GM11168 (cell line): ENCODE measurements around the gene FXYD6.
"Not testable (repeated sequence)": the region's sequence is repeated elsewhere in the genome, so short reads cannot be mapped to it uniquely, and the experiment has no call there.

Experiments
- in situ Hi-C: fragments of 300-500 bp; cut with MboI; formaldehyde crosslinking; loops from one replicate; pipeline ENCODE4 v1.12.0; 2022; ENCODE audit warnings: low sequenced_read_pairs; ENCODE audit not compliant: unreplicated experiment

The FXYD6 gene

DNA sequence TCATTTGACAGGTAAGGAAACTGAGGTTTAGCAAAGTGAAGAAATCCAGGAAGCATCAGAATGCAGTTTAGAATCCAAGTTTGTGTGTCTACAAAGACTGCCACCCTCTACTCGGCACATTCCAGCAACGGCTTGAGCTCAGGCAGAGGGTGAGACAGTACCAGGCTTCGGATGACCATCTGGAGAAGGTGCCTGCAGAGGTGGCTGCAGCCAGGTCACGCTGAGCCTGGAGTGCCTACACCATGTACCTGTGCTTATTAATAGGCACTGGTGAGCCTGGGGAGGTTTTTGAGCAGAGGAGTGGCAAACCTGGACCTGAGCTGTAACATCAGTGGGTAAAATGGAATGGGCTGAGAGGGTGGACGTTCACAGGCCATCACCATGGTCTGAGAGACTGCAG is 4.7 kb downstream of the FXYD6 start:
- in situ Hi-C loops: no loop called here

DNA sequence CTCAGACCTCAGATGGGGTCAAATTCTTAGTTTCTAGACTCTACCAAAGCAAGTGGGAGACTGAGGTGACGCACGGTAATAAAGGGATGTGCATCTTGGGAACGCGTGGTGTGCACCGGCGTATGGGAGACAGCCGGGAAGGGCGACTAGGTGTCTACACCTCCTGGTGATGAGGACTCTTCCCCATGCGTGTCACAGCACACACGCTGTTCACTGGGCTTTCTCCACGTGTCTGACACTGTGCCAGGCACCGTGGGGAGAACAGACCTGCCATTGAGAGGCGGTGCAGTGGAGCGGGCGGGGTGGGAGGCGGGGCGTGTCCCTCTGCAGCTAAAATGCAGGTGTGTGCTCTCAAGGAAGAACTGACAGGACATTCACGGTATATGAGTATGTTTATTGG is 5.3 kb downstream of the FXYD6 start:
- in situ Hi-C loops: no loop called here

DNA sequence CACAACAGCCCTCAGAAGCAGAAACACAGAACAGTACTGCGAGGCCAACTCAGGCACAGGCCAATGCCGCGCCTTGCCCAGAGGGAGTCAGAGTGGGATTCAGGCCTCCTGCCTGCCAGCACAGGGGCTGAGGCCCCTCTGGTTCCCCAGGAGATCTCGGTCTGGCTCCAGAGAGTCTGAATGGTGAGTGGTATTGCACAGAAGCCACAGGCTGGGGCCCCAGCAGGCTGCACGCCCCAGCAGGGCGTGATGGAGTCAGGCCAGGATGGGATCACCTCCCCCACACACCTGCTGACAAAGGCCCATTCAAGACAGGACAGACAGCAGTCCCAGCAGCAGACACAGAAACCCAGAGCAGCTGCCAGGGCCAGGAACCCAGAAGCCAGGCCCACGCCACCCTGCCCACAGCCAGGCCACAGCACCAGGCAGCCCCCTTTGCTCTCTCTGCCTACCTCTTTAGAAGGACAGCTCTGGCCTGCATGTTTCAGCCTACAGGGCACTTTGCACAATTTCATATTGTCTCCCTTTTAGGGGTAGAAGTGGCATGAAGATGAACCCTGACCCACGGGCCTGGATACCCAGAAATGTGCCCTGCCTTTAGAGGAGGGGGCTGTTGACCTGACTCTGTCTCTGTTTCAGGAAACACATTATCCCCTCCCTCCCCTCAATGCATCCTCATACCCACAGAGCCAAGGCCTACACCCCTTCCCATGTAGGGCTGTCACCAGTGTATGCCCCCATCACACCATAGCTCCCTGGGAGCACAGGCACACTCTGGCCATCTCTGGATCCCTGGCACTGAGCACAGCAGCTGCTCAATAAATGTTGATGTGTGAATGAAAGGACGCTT is 6.1 kb downstream of the FXYD6 start:
- in situ Hi-C loops: no loop called here

DNA sequence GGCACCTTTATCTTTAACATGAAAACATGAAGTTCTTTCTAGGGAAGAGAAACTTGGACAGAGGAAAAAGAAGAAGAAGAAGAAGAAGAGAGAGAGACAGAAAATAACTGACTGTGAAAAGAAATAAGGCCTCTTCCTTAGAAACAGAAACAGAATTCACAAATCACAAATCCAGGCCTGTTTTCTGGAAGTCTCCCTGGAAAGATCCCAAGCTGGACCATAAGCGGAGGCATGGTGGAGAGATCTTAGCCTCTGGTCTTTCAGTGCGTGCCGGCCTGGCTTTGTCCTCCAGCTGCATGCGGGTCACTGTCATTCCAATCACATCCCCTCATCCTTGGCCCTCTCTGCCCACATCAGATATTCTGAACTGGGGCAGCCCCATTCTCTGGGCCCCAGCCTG is 6.9 kb downstream of the FXYD6 start:
- in situ Hi-C loops: no loop called here

DNA sequence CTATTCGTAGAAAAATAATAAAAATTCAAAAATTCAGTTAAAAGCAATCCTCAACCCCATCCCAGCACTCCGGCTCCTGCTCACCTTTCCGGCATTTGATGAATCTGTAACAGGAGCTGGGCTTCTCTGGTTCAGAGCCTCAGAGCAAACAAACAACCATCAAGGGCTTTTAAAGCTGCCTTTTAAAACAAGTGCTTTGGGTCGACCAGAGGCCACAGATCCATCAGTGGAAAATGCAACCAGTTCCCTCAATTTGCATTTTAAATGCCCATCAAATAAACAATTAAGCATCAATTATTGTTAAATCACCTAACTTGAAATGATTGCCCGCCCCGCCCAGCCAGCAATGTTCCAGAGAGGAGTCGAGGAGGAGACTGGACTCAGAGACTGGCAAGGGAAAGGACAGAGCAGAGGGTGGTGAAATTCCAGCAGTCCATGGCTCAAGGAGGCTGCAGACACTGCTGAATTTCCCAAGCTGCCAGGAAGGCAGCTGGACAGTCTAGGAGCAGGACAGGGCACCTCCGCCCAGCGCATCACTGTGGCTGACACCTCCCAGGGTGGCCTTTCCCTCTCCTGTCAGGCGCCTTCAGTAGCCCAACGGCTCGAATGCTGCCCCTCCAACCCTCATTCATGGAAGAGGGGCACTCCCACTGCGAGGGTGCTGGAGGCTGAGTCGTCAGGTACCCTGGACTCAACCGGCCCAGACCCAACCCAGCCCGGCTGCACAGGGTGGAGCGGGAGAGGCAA is 7.5 kb downstream of the FXYD6 start:
- in situ Hi-C loops: no loop called here

DNA sequence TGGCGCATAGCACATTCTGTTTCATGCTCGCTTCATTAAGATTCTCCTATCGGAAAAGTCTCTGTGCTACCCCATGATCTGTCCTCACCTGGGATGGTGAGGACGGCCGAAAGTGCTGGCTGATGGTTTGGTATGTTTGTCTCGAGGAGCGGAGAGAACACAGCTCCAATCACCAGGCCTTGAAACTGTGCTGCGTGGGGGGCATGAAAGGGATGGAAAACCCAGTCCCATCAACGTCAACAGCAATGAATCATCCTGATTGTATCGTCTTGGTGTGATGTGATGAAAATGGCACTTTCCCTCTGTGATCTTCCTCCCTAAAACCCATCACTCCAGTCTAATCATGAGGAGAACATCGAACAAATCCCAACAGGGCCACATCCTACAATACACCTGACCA is 8.4 kb downstream of the FXYD6 start:
- in situ Hi-C loops: no loop called here

DNA sequence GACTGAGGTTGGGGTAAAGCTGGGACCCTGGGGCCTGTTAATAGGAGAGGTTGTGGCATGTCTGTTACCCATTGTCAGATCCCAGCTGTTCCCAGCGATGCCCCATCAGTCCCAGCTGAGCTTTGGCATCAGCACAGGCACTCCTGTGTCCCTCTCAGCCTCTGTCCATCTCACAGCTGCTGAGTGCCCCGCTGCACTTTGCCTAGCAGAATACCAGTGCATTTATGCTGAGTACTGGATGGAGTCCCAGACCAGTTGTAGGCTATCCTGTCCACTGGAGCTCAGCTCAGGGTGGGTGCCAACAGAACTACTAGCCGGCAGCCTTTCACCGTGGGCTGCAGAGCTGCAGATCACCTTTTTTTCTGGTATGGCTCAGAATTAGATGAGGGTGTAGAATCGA is 9.9 kb downstream of the FXYD6 start:
- in situ Hi-C loops: no loop called here

DNA sequence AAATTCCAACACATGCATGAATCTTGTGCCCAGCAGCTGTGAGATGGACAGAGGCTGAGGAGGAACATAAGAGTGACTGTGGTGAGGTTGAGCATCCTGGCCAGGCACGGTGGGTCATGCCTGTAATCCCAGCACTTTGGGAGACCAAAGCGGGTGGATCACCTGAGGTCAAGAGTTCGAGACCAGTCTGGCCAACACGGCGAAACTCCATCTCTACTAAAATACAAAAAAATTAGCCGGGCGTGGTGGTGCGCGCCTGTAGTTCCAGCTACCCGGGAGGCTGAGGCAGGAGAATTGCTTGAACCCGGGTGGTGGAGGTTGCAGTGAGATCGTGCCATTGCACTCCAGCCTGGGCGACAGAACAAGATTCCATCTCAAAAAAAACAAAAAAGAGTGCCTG is 10.9 kb downstream of the FXYD6 start:
- in situ Hi-C loops: not testable (repeated sequence)

DNA sequence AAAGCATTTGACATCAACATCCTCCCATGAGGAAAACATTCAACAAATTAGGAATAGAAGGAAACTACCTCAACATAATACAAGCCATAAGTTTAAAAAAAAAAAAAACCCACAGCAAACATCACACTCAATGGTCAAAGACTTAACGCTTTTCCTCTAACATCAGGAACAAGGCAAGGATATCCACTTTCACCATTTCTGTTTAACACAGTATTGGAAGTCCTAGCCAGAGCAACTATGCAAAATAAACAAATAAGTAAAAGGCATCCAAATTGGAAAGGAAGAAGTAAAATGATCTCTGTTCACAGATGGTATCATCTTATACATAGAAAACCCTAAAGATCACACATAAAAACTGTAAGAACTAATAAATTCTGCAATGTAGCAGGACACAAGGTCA is 13.1 kb downstream of the FXYD6 start:
- in situ Hi-C loops: no loop called here

DNA sequence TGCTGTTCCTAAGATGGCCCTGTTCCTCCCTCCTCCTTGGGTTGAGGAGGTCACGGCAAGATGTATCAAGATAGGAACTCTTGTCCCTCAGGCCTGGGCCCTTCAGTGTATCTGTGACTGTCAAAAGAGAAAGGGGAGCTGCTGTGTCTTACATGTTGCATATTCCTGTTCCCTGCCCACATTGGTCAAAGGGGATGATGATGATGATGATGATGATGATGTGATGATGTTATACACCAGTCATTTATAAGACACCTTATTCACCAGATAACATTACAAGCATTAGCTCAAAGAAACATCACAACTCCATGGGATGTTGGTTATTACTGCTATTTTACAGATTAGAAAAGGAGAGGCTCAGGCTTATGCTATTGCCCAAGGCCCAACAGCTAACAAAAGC is 13.7 kb downstream of the FXYD6 start:
- in situ Hi-C loops: no loop called here

DNA sequence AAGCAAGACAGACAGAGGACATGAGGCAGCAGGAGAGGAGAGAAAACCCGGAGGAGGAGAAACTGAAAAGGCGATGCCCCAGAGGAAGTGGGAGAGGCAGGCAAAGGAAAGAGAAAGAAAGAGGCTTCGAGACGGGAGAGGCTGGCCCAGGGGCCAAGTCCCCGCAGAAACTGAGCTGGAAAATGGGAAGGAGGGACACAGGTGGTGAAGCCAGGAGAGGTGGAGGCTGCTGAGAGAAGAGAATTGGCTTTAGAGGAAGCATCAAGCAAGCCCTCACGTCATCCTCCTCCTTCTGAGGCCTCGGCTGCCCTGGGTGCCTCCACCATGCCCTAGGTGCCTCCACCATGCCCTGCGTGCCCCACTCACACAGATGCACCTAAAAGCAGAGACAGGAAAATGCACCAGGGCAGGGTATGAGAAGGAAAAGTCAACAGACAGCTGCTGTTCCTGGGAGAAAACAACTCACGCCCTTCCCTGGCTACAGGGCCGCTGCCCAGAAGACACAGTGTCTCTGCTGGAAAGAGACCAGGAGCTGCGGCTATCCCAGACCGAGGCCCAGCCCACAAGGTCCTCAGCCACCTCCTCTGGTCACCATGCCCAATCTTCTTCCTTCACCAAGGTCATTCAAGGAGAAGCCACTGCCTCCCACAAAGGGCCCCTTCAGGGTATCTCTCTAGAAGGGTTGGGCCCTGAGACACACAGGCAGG is 14.3 kb downstream of the FXYD6 start:
- in situ Hi-C loops: no loop called here

DNA sequence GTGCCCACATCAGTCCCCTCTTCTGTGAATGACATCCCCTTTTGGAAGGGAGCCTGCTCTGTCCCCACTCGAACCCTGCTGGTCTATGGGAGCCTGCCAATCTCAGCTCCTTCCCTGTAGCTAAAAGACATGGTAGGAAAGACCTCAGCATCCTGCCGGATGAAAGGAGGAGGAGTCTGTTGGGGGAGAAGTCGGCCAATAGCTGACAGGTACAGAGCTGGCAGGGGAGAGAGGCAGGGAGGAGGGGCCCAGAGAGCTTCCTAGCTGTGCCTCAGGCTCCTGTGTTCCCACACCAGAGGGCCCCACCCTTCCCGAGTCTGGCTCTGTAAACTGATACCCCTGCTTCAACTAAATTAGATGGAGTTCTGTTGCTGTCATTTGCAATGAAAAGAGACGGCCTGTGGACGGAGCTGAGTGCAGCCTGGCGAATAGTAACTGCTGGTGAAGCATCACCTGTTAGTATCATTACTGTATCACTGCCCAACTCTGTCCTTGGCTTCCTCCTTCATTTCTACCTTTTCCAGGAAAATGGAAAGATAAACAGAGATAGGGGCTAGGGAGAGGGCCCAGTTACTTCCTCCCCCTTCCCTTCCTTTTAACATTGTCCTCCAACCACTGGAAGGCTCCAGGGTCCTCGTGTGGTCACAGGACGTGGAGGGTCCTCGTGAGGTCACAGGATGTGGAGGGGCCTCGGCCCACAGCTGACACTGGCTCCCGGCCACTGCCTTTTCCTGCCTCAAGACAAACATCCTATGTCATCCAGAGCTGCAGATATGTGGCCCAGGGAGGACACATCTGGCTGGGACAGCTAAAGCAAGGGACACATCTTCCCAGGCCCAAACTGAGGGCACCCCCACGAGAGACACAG is 15.1 kb downstream of the FXYD6 start:
- in situ Hi-C loops: no loop called here

DNA sequence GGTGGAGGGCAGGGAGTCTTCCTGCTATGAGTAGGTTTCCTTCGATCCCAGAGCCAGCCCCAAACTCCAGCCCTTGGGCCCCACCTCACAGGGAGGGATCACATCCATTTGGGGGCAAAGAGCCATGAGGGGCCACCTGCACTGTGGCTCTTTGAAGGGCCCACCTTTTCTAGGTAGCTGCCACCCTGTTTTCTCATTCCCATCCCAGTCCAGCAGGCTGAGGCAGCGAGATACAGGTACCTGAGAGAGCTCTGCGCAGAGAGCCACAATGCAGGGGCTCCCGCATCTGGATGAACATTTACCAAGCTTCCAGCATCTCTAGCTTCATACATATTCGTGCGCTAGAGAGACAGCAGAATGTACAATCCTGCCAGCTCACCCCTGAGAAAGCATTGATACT is 16.3 kb downstream of the FXYD6 start:
- in situ Hi-C loops: no loop called here

DNA sequence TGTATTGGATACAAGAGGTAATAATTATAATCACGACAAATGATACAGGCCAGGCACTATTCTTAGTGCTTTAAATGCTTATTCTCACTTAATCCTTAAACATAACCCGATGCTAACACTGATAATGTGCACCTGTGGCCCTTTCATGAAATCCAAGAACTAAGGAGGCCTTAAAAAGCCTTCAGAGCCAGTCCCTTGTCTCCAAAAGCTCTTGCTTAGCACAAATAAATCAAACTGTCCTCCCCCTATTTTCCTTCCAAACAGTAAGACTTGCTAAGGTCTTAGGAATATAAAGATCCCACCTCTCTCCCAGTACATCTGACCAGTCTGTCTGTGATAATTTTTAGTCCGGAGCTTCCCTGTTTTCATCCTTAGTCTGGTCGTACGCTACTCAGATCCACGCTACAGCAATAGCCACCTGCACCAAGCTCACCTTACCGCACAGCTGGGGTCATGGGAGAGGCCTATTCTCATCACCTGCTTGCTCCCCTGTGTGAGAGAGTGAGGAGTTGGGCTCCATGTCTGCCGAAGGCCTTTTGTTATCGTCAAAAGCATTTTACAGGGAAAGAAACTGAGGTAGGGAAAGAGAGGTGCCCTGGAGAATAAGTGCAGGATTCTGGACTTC is 16.9 kb downstream of the FXYD6 start:
- in situ Hi-C loops: no loop called here

DNA sequence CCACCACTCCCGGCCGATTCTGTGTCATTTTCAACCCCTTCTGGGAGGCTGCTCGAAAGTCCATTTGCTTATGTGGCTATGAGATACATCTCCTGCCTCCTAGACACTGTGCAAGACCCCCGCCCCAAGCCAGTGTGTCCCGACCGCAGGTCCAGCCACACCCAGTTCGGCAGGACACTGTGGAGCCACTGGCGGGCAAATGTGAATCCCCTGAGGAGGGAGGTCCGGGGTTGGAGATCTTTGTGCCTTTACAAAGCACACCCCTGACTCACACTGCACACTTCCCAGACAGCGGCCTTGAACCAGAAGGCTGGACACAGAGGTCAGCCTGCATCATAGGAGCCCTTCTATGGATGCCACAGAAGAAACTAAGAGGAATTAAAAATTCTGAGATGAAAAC is 17.4 kb downstream of the FXYD6 start:
- in situ Hi-C loops: no loop called here

DNA sequence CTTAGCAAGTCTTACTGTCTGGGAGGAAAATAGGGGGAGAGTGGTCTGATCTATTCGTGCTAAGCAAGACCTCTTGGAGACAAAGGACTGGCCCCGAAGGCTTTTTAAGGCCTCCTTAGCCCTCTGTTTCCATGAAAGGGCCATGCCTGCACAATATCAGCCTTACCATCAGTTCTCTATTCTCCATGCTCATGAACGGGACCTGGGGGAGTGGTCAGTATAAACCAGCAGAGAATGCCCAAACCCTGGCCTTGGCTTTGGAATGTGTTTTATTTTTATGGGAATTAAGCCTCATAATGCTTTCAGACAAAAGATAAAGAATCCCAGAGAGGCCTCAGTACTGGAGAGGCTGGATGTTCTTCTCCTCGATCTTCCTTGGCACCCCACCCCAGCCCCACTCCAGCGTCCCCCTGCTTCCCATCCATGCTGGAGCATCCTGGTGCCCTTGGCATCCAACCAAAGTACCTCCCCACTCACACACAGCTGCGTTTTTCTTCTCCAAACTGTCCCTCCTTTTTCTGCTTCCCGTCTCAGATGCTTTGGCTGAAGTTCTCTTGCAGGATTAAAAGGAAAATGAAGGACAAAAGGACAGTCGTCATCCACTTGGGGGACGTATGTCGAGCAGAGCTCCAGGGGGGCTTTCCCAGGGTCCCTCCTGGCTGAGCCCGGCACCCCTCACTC is 18.6 kb downstream of the FXYD6 start:
- in situ Hi-C loops: no loop called here

DNA sequence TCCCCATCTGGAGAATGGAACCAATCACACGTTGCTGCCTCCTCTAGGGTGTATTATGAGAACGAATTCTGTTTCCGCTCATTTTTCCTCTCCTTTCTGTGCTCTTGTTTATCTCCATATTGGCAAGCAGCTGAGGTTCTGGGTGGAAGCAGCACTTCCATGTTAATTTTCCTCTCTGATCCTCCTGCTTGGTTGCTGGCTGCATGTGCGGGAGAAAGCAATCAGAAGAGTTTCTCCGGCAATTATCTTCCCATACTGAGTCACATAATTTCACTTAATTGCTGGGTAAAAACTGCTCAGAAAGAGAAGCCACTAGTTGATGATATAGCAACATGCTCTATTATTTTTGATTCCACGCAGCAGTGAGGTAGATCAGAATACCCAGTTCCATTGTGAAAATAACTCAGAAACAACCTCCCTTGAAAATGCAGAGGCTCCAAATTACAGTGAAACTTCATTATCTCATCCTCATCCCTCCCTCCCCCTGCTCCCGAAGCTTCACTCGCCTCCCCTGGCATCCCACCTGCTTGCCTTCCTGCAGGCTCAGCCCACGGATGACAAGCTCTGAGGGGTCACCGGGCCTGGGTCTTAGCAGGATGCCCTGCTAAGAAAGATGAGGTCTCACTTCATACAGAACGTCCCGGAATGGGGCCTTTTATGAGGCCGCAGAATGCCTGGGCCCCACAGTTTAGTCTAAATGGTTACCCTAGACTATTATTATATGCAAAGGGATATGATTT is 20.4 kb downstream of the FXYD6 start:
- in situ Hi-C loops: no loop called here

DNA sequence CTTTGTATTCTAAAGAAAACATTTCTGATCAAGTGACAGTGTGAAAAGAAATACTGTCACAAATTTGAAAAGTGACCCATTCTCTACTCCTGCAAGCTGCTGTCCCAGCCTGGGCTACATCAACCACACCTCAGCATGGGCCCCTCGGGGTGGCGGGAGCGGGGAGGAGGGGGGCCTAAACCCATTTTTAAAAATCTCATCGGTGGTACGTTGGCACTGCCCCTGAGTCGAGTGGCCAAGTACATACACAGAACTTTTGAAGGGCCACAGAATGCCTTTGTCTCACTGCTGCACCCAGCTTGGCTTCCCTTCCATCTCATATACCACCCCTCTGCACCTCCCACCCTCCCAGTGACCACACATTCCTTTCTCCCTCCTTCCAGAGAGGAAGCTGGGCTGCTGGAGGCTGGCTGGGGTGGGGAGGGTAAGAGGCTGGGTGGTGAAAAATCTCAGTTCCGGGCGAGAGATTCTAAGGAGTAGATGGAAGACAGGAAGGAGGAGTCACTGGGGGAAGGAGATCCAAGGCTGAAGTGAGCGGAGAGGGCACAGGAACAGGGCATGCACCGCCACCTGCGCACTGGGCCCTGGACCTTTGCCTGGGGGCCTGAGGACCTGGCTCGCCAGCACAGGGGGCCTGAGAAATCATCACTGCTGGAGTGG is 21.1 kb downstream of the FXYD6 start:
- in situ Hi-C loops: no loop called here
